LHCN-M2 (cell line): Measurements from ENCODE around the gene ETFDH. TPM values are rescaled to one million over a fixed set of nuclear protein-coding genes. Genes with fewer than 3 reads are reported as not detected.
A peak's percentile ranks its signal among the peaks of the same experiment; 100 is the strongest.
"Not testable (repeated sequence)": the region's sequence is repeated elsewhere in the genome, so short reads cannot be mapped to it uniquely, and the experiment has no call there.

Experiments used
- DNase-seq: peaks from one replicate; pipeline ENCODE4 v3.0.0-alpha.2; 2012; ENCODE audit warnings: low read depth
- total RNA-seq: library from RNA; depleted of rRNA; stranded (reverse); fragments of >200 nt; gene quantifications from 2 replicates; pipeline ENCODE4 v1.2.3, GENCODE V29; 2014; rRNA removed

The ETFDH gene
- total RNA-seq, 1 experiment from 2014 or later = 16.2 TPM

- no peak for DNase-seq
Observed at GRCh38 chr4:158754385-158755180, 82.5 kb downstream of the ETFDH start.

- not testable (repeated sequence) for DNase-seq
Observed at GRCh38 chr4:158755819-158756218, 83.7 kb downstream of the ETFDH start.

GRCh38 chr4:158756588-158756987 lies 84.5 kb downstream of the ETFDH start:
- no peak for DNase-seq

- DNase-seq = peak; percentile 22
Observed at GRCh38 chr4:158758142-158758541, 86.0 kb downstream of the ETFDH start.

GRCh38 chr4:158758703-158759102 lies 86.6 kb downstream of the ETFDH start:
- DNase-seq = no peak

Other genes with a start within 250 kb of the ETFDH start
- gene RXFP1, start 150.4 kb upstream of the ETFDH start, total RNA-seq = 0.23 and 0.32 TPM in 2 replicates
- gene C4orf46, start 409 bp upstream of the ETFDH start, total RNA-seq = 33.8 and 42.6 TPM in 2 replicates
- 31.5 and 35.5 TPM in 2 replicates for gene PPID, start 51.1 kb downstream of the ETFDH start, total RNA-seq
- 15.1 and 17.6 TPM in 2 replicates for gene FNIP2, start 96.7 kb downstream of the ETFDH start, total RNA-seq